Fibroblast of lung (primary cell): ENCODE data around the gene EPAS1. TPM values are rescaled to one million over a fixed set of nuclear protein-coding genes. Genes with fewer than 3 reads are reported as not detected.
A peak's percentile ranks its signal among the peaks of the same experiment; 100 is the strongest.

ENCODE experiments used
- DNase-seq, 2 donors: peaks; one replicate each; pipeline versions ENCODE4 v3.0.0 to v3.0.0-alpha.2; 2010; ENCODE audit warnings: low read depth in 2 of 2
- H2AFZ ChIP-seq: 2 replicates; pipeline ENCODE4 v1.5.1; 2012; ENCODE audit warnings: low read length, control low read depth, inconsistent platforms
- H3K27ac ChIP-seq: 2 replicates; pipeline ENCODE4 v1.5.1; 2011; ENCODE audit warnings: low read length, control low read depth; ENCODE audit not compliant: insufficient read depth
- H3K27me3 ChIP-seq: 2 replicates; pipeline ENCODE4 v1.5.1; 2011; ENCODE audit warnings: mild to moderate bottlenecking, low read length; ENCODE audit not compliant: control insufficient read depth, insufficient read depth
- H3K36me3 ChIP-seq: 2 replicates; pipeline ENCODE4 v1.5.1; 2011; ENCODE audit warnings: low read length; ENCODE audit not compliant: control insufficient read depth, insufficient read depth
- H3K4me1 ChIP-seq: 2 replicates; pipeline ENCODE4 v1.5.1; 2011; ENCODE audit warnings: low read length; ENCODE audit not compliant: control insufficient read depth, insufficient read depth; ENCODE audit errors: extremely low read depth
- H3K4me2 ChIP-seq: 2 replicates; pipeline ENCODE4 v1.5.1; 2011; ENCODE audit warnings: low read length, control low read depth; ENCODE audit not compliant: insufficient read depth; ENCODE audit errors: extremely low read depth
- H3K4me3 ChIP-seq, 4 experiments: fragments of 200-600 bp in 1 of 4; sonication (generic) in 1 of 4; replicated peaks in 1 of 4; 2 replicates each; pipeline ENCODE4 v1.5.1; 2011 to 2016; ENCODE audit warnings: low read length in 4 of 4, low read depth in 3 of 4, mild to moderate bottlenecking in 3 of 4, control low read depth in 2 of 4, inconsistent platforms in 1 of 4, mixed read lengths in 1 of 4; ENCODE audit not compliant: insufficient read depth in 1 of 4; ENCODE audit errors: control extremely low read depth in 1 of 4
- H3K79me2 ChIP-seq: 2 replicates; pipeline ENCODE4 v1.5.1; 2012; ENCODE audit warnings: mild to moderate bottlenecking, low read length, inconsistent platforms; ENCODE audit not compliant: control insufficient read depth, insufficient read depth
- H3K9ac ChIP-seq: 2 replicates; pipeline ENCODE4 v1.5.1; 2011; ENCODE audit warnings: mild to moderate bottlenecking, low read length, control low read depth; ENCODE audit not compliant: insufficient read depth
- H3K9me3 ChIP-seq: 2 replicates; pipeline ENCODE4 v1.5.1; 2012; ENCODE audit warnings: low read depth, low read length; ENCODE audit not compliant: control insufficient read depth, insufficient read depth
- H4K20me1 ChIP-seq: 2 replicates; pipeline ENCODE4 v1.5.1; 2011; ENCODE audit warnings: low read length; ENCODE audit not compliant: control insufficient read depth, insufficient read depth; ENCODE audit errors: extremely low read depth
- CTCF ChIP-seq, 2 donors: IDR thresholded peaks in 1 of 2; conservative IDR thresholded peaks in 1 of 2; 1 replicate in 1 of 2; 2 replicates in 1 of 2; pipeline ENCODE4 v1.5.1; 2011 to 2012; ENCODE audit warnings: low read length in 2 of 2, control low read depth in 1 of 2, inconsistent platforms in 1 of 2, low read depth in 1 of 2, mild to moderate bottlenecking in 1 of 2
- EZH2 ChIP-seq: IDR thresholded peaks from 2 replicates; pipeline ENCODE4 v1.5.1; 2012; ENCODE audit warnings: low read length, control low read depth, mild to moderate bottlenecking; ENCODE audit errors: missing control alignments
- polyA plus RNA-seq, 2 donors: library from polyadenylated mRNA; depleted of rRNA in 1 of 2; stranded (reverse) in 1 of 2; unstranded in 1 of 2; fragments of >200 nt; gene quantifications; 2 replicates each; pipeline ENCODE4 v1.2.1, GENCODE V29; 2011 to 2012; ENCODE audit warnings: missing spikeins in 1 of 2
- total RNA-seq: library from RNA; depleted of rRNA; stranded (reverse); fragments of >200 nt; gene quantifications from 2 replicates; pipeline ENCODE4 v1.2.1, GENCODE V29; 2014

Gene EPAS1
- total and polyA plus RNA-seq, 2 donors (not counting 1 experiment from before 2014, with no cell fraction given), result 120 to 941 TPM

- Histone ChIP-seq H2AFZ (no peak overlapping the region), H3K79me2 (no peaks in the 10 kb centered on the region), H3K4me2 (no peak overlapping the region), H3K9ac (no peak overlapping the region), H3K4me3 (no peak overlapping the region), H3K36me3 (no peaks in the 10 kb centered on the region), H3K4me1 (peaks cover 4% of the 10 kb centered on the region), H3K27ac (no peak overlapping the region), H4K20me1 (no peaks in the 10 kb centered on the region), H3K9me3 (no peaks in the 10 kb centered on the region), H3K27me3 (no peaks in the 10 kb centered on the region)
- peak; percentile 45 to 83 for DNase-seq
- no peak for TF ChIP-seq CTCF (conservative IDR thresholded peaks at IDR 0.05 in 1 of 2, IDR thresholded peaks at IDR 0.05 in 1 of 2; ENCODE audit: low read depth in 1 of 2, low read length in 2 of 2)
- no peak for TF ChIP-seq EZH2
These were observed 29.6 kb upstream of the EPAS1 start for GRCh38 chr2:46267616-46268015.

GRCh38 chr2:46268196-46268595 lies 29.0 kb upstream of the EPAS1 start:
- Histone ChIP-seq H3K9me3 (no peaks in the 10 kb centered on the region), H2AFZ (no peak overlapping the region), H3K4me1 (peaks cover 4% of the 10 kb centered on the region), H3K27ac (no peak overlapping the region), H3K79me2 (no peaks in the 10 kb centered on the region), H3K36me3 (no peaks in the 10 kb centered on the region), H4K20me1 (no peaks in the 10 kb centered on the region), H3K4me3 (no peak overlapping the region), H3K4me2 (no peak overlapping the region), H3K27me3 (no peaks in the 10 kb centered on the region), H3K9ac (no peak overlapping the region)
- DNase-seq, result peak; percentile 6 to 34
- TF ChIP-seq EZH2 (no peak), CTCF (conservative IDR thresholded peaks at IDR 0.05 in 1 of 2, IDR thresholded peaks at IDR 0.05 in 1 of 2; ENCODE audit: low read depth in 1 of 2, low read length in 2 of 2) (no peak)

- H3K27ac ChIP-seq, result no peak overlapping the region
- no peak overlapping the region for H2AFZ ChIP-seq
- no peak for TF ChIP-seq CTCF (conservative IDR thresholded peaks at IDR 0.05 in 1 of 2, IDR thresholded peaks at IDR 0.05 in 1 of 2; ENCODE audit: low read depth in 1 of 2, low read length in 2 of 2)
- TF ChIP-seq EZH2, result no peak
- H3K9ac ChIP-seq, result no peak overlapping the region
- DNase-seq, result peak in 1 of 2 donors; percentile 85
- no peaks in the 10 kb centered on the region for H3K36me3 ChIP-seq
- H3K4me1 ChIP-seq, result peaks cover 4% of the 10 kb centered on the region
- no peak overlapping the region for H3K4me2 ChIP-seq
- H4K20me1 ChIP-seq, result no peaks in the 10 kb centered on the region
- H3K79me2 ChIP-seq, result no peaks in the 10 kb centered on the region
- no peak overlapping the region for H3K4me3 ChIP-seq
- no peaks in the 10 kb centered on the region for H3K9me3 ChIP-seq
- H3K27me3 ChIP-seq, result no peaks in the 10 kb centered on the region
These were observed 28.2 kb upstream of the EPAS1 start for GRCh38 chr2:46269001-46269400.
